Neuronal stem cell (in vitro differentiated cells): ENCODE measurements around the gene DUOXA1.
"Not testable (repeated sequence)": the region's sequence is repeated elsewhere in the genome, so short reads cannot be mapped to it uniquely, and the experiment has no call there.

Experiments used
- DNase-seq: peaks from one replicate; pipeline ENCODE4 v3.0.0-alpha.2; 2013; ENCODE audit warnings: low spot score
- H2AFZ ChIP-seq: one replicate; pipeline ENCODE4 v1.6.1; 2013; ENCODE audit warnings: mild to moderate bottlenecking, low read length, inconsistent platforms
- H2AK5ac ChIP-seq: 2 replicates; pipeline ENCODE4 v1.6.1; 2013; ENCODE audit warnings: low read depth, mild to moderate bottlenecking, inconsistent platforms, low read length, moderate library complexity, mixed read lengths
- H2BK120ac ChIP-seq: 2 replicates; pipeline ENCODE4 v1.6.1; 2013; ENCODE audit warnings: low read depth, mild to moderate bottlenecking, inconsistent platforms, low read length, moderate library complexity, mixed read lengths
- H2BK12ac ChIP-seq: one replicate; pipeline ENCODE4 v1.6.1; 2013; ENCODE audit warnings: low read length, inconsistent platforms
- H2BK15ac ChIP-seq: 2 replicates; pipeline ENCODE4 v1.6.1; 2013; ENCODE audit warnings: mild to moderate bottlenecking, low read length, inconsistent platforms, mixed read lengths
- H2BK5ac ChIP-seq: one replicate; pipeline ENCODE4 v1.6.1; 2013; ENCODE audit warnings: inconsistent platforms, mild to moderate bottlenecking, low read length, moderate library complexity
- H3K14ac ChIP-seq: one replicate; pipeline ENCODE4 v1.6.1; 2013; ENCODE audit warnings: low read length, inconsistent platforms
- H3K18ac ChIP-seq: 2 replicates; pipeline ENCODE4 v1.6.1; 2013; ENCODE audit warnings: low read length, inconsistent platforms
- H3K23ac ChIP-seq: 2 replicates; pipeline ENCODE4 v1.6.1; 2013; ENCODE audit warnings: low read depth, mild to moderate bottlenecking, mixed read lengths, low read length, inconsistent platforms; ENCODE audit not compliant: poor library complexity
- H3K27ac ChIP-seq: replicated peaks from 3 replicates; pipeline ENCODE4 v1.5.1; 2013; ENCODE audit warnings: low read length, inconsistent platforms
- H3K27me3 ChIP-seq, 3 experiments: 2 replicates each; pipeline ENCODE4 v1.6.1; 2013; ENCODE audit warnings: low read length in 3 of 3, mild to moderate bottlenecking in 2 of 3, inconsistent platforms in 1 of 3, low read depth in 1 of 3, mixed read lengths in 1 of 3, moderate library complexity in 1 of 3; ENCODE audit not compliant: control insufficient read depth in 3 of 3, insufficient read depth in 3 of 3
- H3K36me3 ChIP-seq, 2 donors: replicated peaks in 1 of 2; 2 replicates each; pipeline ENCODE4 v1.6.1; 2013; ENCODE audit warnings: low read length in 2 of 2; ENCODE audit not compliant: control insufficient read depth in 2 of 2, insufficient read depth in 2 of 2
- H3K4ac ChIP-seq: 2 replicates; pipeline ENCODE4 v1.6.1; 2013; ENCODE audit warnings: inconsistent platforms, mild to moderate bottlenecking, low read length, moderate library complexity
- H3K4me1 ChIP-seq, 2 donors: 1 replicate in 1 of 2; 2 replicates in 1 of 2; pipeline ENCODE4 v1.6.1; 2013; ENCODE audit warnings: low read length in 2 of 2, low read depth in 1 of 2; ENCODE audit not compliant: control insufficient read depth in 2 of 2, insufficient read depth in 1 of 2
- H3K4me2 ChIP-seq: one replicate; pipeline ENCODE4 v1.6.1; 2013; ENCODE audit warnings: mild to moderate bottlenecking, low read length, inconsistent platforms; ENCODE audit not compliant: insufficient read depth, poor library complexity, severe bottlenecking
- H3K4me3 ChIP-seq, 2 donors: 2 replicates each; pipeline ENCODE4 v1.5.1; 2013; ENCODE audit warnings: low read length in 2 of 2, mild to moderate bottlenecking in 2 of 2, inconsistent platforms in 1 of 2, moderate library complexity in 1 of 2
- H3K79me1 ChIP-seq: one replicate; pipeline ENCODE4 v1.6.1; 2013; ENCODE audit warnings: low read depth, mild to moderate bottlenecking, inconsistent platforms, low read length, moderate library complexity
- H3K9ac ChIP-seq: one replicate; pipeline ENCODE4 v1.6.1; 2013; ENCODE audit warnings: mild to moderate bottlenecking, low read depth, low read length, inconsistent platforms; ENCODE audit not compliant: poor library complexity
- H3K9me3 ChIP-seq, 2 donors: replicated peaks in 1 of 2; 2 replicates each; pipeline versions ENCODE3 to v1.6.1; 2013; ENCODE audit warnings: low read length in 2 of 2, mild to moderate bottlenecking in 2 of 2, inconsistent platforms in 1 of 2, low read depth in 1 of 2, mixed read lengths in 1 of 2, moderate library complexity in 1 of 2; ENCODE audit not compliant: control insufficient read depth in 2 of 2, insufficient read depth in 1 of 2
- H4K8ac ChIP-seq: one replicate; pipeline ENCODE4 v1.6.1; 2013; ENCODE audit warnings: low read depth, mild to moderate bottlenecking, inconsistent platforms, low read length, moderate library complexity
- H4K91ac ChIP-seq: one replicate; pipeline ENCODE4 v1.6.1; 2013; ENCODE audit warnings: low read length, low read depth, mild to moderate bottlenecking, inconsistent platforms; ENCODE audit not compliant: poor library complexity
- WGBS, 2 donors: extraction: QIAGEN DNeasy Blood & Tissue Kit; methylation state at CpG; one replicate each; pipeline ENCODE4 v1.1.7; 2013; ENCODE audit warnings: missing lambda C conversion rate in 2 of 2, mixed read lengths in 1 of 2; ENCODE audit not compliant: insufficient read length in 2 of 2, insufficient replicate concordance in 1 of 2; ENCODE audit errors: extremely low coverage in 2 of 2; 5-methylcytosine and 5-hydroxymethylcytosine counted together

DUOXA1 gene

DNA sequence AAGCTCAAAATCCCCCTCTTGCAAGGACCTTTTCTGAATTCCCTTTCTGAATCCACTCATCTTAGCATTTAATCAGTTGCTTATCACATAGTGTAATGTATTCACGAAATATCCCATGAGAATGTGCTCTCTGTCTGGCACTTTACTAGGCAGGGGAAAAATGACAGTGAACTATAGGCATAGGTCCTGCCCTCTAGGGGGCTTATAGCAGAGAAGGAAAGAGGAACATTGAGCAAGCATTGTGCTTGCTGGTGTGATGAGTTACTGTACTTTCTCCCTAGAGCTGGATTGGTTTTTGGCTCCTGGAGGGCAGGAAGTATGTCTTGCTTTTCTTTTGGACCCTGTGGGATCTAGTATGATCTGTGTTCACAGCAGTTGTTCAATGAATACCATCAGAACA is 42.2 kb downstream of the DUOXA1 start:
- Histone ChIP-seq H3K4ac (no peak overlapping the region), H3K4me1 (no peaks in the 10 kb centered on the region), H3K9me3 (no peaks in the 10 kb centered on the region), H3K9ac (no peak overlapping the region), H2BK12ac (no peak overlapping the region), H4K91ac (no peak overlapping the region), H3K27ac (no peak overlapping the region), H3K27me3 (peaks cover 0 to 37% (median 0%) of the 10 kb centered on the region in 3 experiments), H2BK15ac (no peak overlapping the region), H3K14ac (no peak overlapping the region), H3K4me2 (no peak overlapping the region), H3K36me3 (no peaks in the 10 kb centered on the region), H2AK5ac (no peak overlapping the region), H2BK120ac (no peak overlapping the region), H4K8ac (no peak overlapping the region), H3K79me1 (no peaks in the 10 kb centered on the region), H3K18ac (no peak overlapping the region), H3K23ac (no peak overlapping the region), H3K4me3 (no peak overlapping the region), H2BK5ac (no peak overlapping the region), H2AFZ (no peak overlapping the region)
- DNase-seq, result no peak
- WGBS, 2 donors, result no CpG with 5 or more reads among the region's 1 CpG

DNA sequence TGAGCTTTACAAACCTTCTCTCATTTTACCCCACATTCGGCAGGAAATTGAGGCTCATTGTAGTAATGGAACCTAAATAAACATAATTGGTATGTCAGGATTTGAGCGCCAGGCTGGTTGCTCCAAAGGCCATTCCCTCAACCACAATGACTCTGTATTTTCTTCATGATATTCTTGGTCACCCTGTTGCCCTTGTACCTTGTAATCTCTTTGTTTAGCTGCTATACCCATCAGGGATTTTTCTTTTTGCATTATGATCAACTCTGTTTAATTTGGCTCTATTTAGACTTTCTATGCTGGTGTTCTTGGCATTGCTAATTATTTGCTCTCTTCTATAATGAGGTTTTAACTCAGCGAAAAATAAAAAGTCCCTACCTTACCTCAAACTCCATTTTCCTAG is 45.5 kb downstream of the DUOXA1 start:
- Histone ChIP-seq H3K4ac (no peak overlapping the region), H3K9me3 (no peaks in the 10 kb centered on the region), H2BK5ac (no peak overlapping the region), H3K4me2 (no peak overlapping the region), H2BK12ac (no peak overlapping the region), H2AK5ac (no peak overlapping the region), H3K4me1 (no peaks in the 10 kb centered on the region), H2BK15ac (no peak overlapping the region), H3K9ac (no peak overlapping the region), H2BK120ac (no peak overlapping the region), H3K14ac (no peak overlapping the region), H3K79me1 (no peaks in the 10 kb centered on the region), H3K36me3 (no peaks in the 10 kb centered on the region), H2AFZ (no peak overlapping the region), H3K27ac (no peak overlapping the region), H4K91ac (no peak overlapping the region), H3K4me3 (no peak overlapping the region), H3K27me3 (peaks cover 0 to 12% (median 0%) of the 10 kb centered on the region in 3 experiments), H3K23ac (no peak overlapping the region), H3K18ac (no peak overlapping the region), H4K8ac (no peak overlapping the region)
- no CpG with 5 or more reads among the region's 3 CpGs for WGBS, 2 donors
- DNase-seq, result no peak

GRCh38 chr15:45083223-45083622 is 46.5 kb downstream of the DUOXA1 start:
- H2BK120ac ChIP-seq, result no peak overlapping the region
- no peaks in the 10 kb centered on the region for H3K9me3 ChIP-seq
- no peaks in the 10 kb centered on the region for H3K36me3 ChIP-seq
- no peaks in the 10 kb centered on the region for H3K4me1 ChIP-seq
- H4K8ac ChIP-seq, result no peak overlapping the region
- no peak overlapping the region for H3K27ac ChIP-seq
- H3K23ac ChIP-seq, result no peak overlapping the region
- H3K4me2 ChIP-seq, result no peak overlapping the region
- no peak overlapping the region for H2BK15ac ChIP-seq
- no peak overlapping the region for H2AK5ac ChIP-seq
- H3K27me3 ChIP-seq, result peaks cover 0 to 5% (median 0%) of the 10 kb centered on the region in 3 experiments
- H4K91ac ChIP-seq, result no peak overlapping the region
- H2BK12ac ChIP-seq, result no peak overlapping the region
- no peak overlapping the region for H3K14ac ChIP-seq
- DNase-seq, result no peak
- no peaks in the 10 kb centered on the region for H3K79me1 ChIP-seq
- no peak overlapping the region for H3K9ac ChIP-seq
- H3K4me3 ChIP-seq, result no peak overlapping the region
- H3K18ac ChIP-seq, result no peak overlapping the region
- no peak overlapping the region for H2AFZ ChIP-seq
- H3K4ac ChIP-seq, result no peak overlapping the region
- no peak overlapping the region for H2BK5ac ChIP-seq

DNA sequence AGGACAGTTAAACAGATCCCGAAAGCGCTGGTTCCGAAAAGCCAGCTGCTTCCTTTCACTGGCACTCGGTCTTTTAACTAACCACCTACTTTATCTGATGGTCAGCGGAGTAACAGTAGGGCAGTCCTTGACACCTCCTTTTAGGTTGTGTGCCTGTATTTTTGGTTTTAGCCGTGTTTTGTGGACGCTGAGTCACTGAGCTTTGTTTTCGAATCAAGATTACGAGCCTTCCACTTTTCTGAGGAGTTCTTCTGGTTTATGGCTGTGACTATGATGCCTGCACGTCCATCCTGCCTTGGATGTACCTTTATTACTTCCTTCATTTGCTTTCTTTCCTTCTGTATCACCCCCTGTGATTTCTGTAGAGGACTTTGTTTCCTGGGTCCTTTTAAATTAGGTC is 47.3 kb downstream of the DUOXA1 start:
- not testable (repeated sequence) for H3K14ac ChIP-seq, H3K9ac ChIP-seq, H3K27me3 ChIP-seq, H3K4me1 ChIP-seq, H3K4me2 ChIP-seq, H2BK15ac ChIP-seq, H2BK5ac ChIP-seq, H4K8ac ChIP-seq, H3K27ac ChIP-seq, H3K18ac ChIP-seq, H3K36me3 ChIP-seq, H4K91ac ChIP-seq, H2AFZ ChIP-seq, H3K79me1 ChIP-seq, H3K4me3 ChIP-seq, H2BK12ac ChIP-seq, H2BK120ac ChIP-seq, H3K23ac ChIP-seq, H3K4ac ChIP-seq, H3K9me3 ChIP-seq, H2AK5ac ChIP-seq, DNase-seq
- no CpG with 5 or more reads among the region's 10 CpGs for WGBS, 2 donors
